Loucy (cell line): ENCODE data around the gene PAX7.

Experiments
- EZH2phosphoT487 ChIP-seq: fragments of 200-600 bp; IDR thresholded peaks from 2 replicates; pipeline ENCODE4 v1.6.1; 2018; ENCODE audit warnings: antibody characterized with exemption, mild to moderate bottlenecking, moderate library complexity, borderline replicate concordance
- TF ChIP-seq, protein P1 (sequence below): fragments of 200-600 bp; sonication (generic); conservative IDR thresholded peaks from 2 replicates; pipeline ENCODE4 v1.5.1; 2014; ENCODE audit warnings: mild to moderate bottlenecking, antibody characterized with exemption, low read length

DNA sequence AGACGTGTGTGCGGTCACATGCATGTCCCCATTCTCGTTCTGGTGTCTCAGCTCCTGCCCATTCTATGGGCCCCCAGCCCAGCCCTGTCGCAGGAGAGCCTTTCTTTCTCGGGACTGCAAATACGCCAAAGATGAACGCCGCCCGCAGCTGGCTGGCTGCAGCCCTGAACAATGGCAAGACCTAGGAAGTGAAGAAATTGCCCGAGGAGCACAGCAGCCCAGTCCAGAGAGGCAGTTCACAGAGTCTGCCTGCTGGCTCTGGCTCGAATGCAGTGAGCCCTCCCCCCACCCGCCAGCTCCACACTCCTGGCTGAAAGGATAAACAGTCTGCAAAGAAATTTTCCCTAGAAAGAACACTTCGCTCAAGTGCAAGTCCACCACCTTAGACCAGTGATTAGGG is 23.3 kb downstream of the PAX7 start:
- TF ChIP-seq, protein P1, sequence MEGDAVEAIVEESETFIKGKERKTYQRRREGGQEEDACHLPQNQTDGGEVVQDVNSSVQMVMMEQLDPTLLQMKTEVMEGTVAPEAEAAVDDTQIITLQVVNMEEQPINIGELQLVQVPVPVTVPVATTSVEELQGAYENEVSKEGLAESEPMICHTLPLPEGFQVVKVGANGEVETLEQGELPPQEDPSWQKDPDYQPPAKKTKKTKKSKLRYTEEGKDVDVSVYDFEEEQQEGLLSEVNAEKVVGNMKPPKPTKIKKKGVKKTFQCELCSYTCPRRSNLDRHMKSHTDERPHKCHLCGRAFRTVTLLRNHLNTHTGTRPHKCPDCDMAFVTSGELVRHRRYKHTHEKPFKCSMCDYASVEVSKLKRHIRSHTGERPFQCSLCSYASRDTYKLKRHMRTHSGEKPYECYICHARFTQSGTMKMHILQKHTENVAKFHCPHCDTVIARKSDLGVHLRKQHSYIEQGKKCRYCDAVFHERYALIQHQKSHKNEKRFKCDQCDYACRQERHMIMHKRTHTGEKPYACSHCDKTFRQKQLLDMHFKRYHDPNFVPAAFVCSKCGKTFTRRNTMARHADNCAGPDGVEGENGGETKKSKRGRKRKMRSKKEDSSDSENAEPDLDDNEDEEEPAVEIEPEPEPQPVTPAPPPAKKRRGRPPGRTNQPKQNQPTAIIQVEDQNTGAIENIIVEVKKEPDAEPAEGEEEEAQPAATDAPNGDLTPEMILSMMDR, result no peak
- no peak for TF ChIP-seq EZH2phosphoT487
